WTC11 (cell line): Measurements from ENCODE around the gene TLR7. TPM values are rescaled to one million over a fixed set of nuclear protein-coding genes. Genes with fewer than 3 reads are reported as not detected.

Experiments
- ATAC-seq: fragments of 200-7000 bp; cut with Tn5 transposase; 2 replicates; pipeline ENCODE4 v1.10.0; 2021; ENCODE audit warnings: mild to moderate bottlenecking, moderate library complexity
- CTCF ChIA-PET: fragments of 300-600 bp; sonication (Branson Sonifier 250); formaldehyde crosslinking; loops from one replicate; lab custom pipeline; 2021; ENCODE audit warnings: antibody characterized with exemption; lab: Charles Lee
- POLR2A ChIA-PET: fragments of 350-600 bp; sonication (Branson Sonifier 250); formaldehyde crosslinking; loops from one replicate; lab custom pipeline; 2021; ENCODE audit warnings: antibody characterized with exemption; lab: Charles Lee
- DNase-seq: peaks from one replicate; pipeline ENCODE4 v3.0.0; 2021; ENCODE audit warnings: low spot score
- H3K27ac Mint-ChIP-seq: 2 replicates; pipeline ENCODE4 v1.8.0; 2021; ENCODE audit warnings: mixed read lengths
- H3K27me3 Mint-ChIP-seq: 2 replicates; pipeline ENCODE4 v1.8.0; 2021; ENCODE audit warnings: low read depth, mild to moderate bottlenecking, moderate library complexity, mixed read lengths
- H3K36me3 Mint-ChIP-seq: 2 replicates; pipeline ENCODE4 v1.8.0; 2021; ENCODE audit warnings: mixed read lengths
- H3K4me1 Mint-ChIP-seq: 2 replicates; pipeline ENCODE4 v1.8.0; 2022; ENCODE audit warnings: mixed read lengths
- H3K4me3 Mint-ChIP-seq: 2 replicates; pipeline ENCODE4 v1.8.0; 2021; ENCODE audit warnings: mild to moderate bottlenecking, moderate library complexity, mixed read lengths
- H3K9me3 Mint-ChIP-seq: 2 replicates; pipeline ENCODE4 v1.8.0; 2021; ENCODE audit warnings: mixed read lengths
- FOXJ3 ChIP-seq: sonication (generic); formaldehyde crosslinking; IDR thresholded peaks from 2 replicates; pipeline ENCODE4 v1.9.0; 2021; ENCODE audit warnings: missing genetic modification reagents, mild to moderate bottlenecking, borderline replicate concordance
- JAZF1 ChIP-seq: fragments of 250-450 bp; sonication (Bioruptor Pico); IDR thresholded peaks from 2 replicates; pipeline ENCODE4 v1.9.0; 2021; ENCODE audit warnings: moderate library complexity, mild to moderate bottlenecking, inconsistent platforms
- NFYB ChIP-seq: sonication (generic); formaldehyde crosslinking; conservative IDR thresholded peaks from 2 replicates; pipeline ENCODE4 v1.8.0; 2022; ENCODE audit warnings: low read depth, missing genetic modification reagents
- NR2C2 ChIP-seq: sonication (generic); formaldehyde crosslinking; IDR thresholded peaks from 2 replicates; pipeline ENCODE4 v1.8.0; 2022; ENCODE audit warnings: mild to moderate bottlenecking, missing genetic modification reagents
- OVOL2 ChIP-seq: fragments of 250-450 bp; sonication (Bioruptor Pico); IDR thresholded peaks from 2 replicates; pipeline ENCODE4 v1.9.0; 2021; ENCODE audit warnings: mild to moderate bottlenecking, borderline replicate concordance
- ZNF423 ChIP-seq: fragments of 250-450 bp; sonication (Bioruptor Pico); IDR thresholded peaks from 2 replicates; pipeline ENCODE4 v2.1.2; 2022; ENCODE audit warnings: mild to moderate bottlenecking, moderate library complexity
- total RNA-seq: library from RNA; stranded (reverse); gene quantifications from 3 replicates; pipeline ENCODE4 v1.2.3, GENCODE V29; 2021
- TF ChIP-seq, protein P1 (sequence below): sonication (generic); formaldehyde crosslinking; IDR thresholded peaks from 2 replicates; pipeline ENCODE4 v1.8.1; 2022; ENCODE audit warnings: low read depth, missing genetic modification reagents, borderline replicate concordance
- TF ChIP-seq, protein P2 (sequence below): sonication (generic); formaldehyde crosslinking; IDR thresholded peaks from 2 replicates; pipeline ENCODE4 v1.8.0; 2022; ENCODE audit warnings: mild to moderate bottlenecking, missing genetic modification reagents
- TF ChIP-seq, protein P3 (sequence below): sonication (generic); formaldehyde crosslinking; IDR thresholded peaks from 2 replicates; pipeline ENCODE4 v1.8.1; 2022; ENCODE audit warnings: missing genetic modification reagents, borderline replicate concordance
- TF ChIP-seq, protein P4 (sequence below): sonication (generic); formaldehyde crosslinking; IDR thresholded peaks from 2 replicates; pipeline ENCODE4 v1.8.1; 2023; ENCODE audit warnings: mild to moderate bottlenecking, moderate library complexity, missing genetic modification reagents
- TF ChIP-seq, protein P5 (sequence below): fragments of 250-450 bp; sonication (Bioruptor Pico); IDR thresholded peaks from 2 replicates; pipeline ENCODE4 v1.8.0; 2021; ENCODE audit warnings: mild to moderate bottlenecking
- TF ChIP-seq, protein P6 (sequence below): sonication (generic); formaldehyde crosslinking; IDR thresholded peaks from 2 replicates; pipeline ENCODE4 v1.8.1; 2023; ENCODE audit warnings: mild to moderate bottlenecking, missing genetic modification reagents, moderate library complexity
- TF ChIP-seq, protein P7 (sequence below): sonication (generic); formaldehyde crosslinking; IDR thresholded peaks from 2 replicates; pipeline ENCODE4 v1.8.1; 2023; ENCODE audit warnings: mild to moderate bottlenecking, missing genetic modification reagents, moderate library complexity
- TF ChIP-seq, protein P8 (sequence below): sonication (generic); formaldehyde crosslinking; IDR thresholded peaks from 2 replicates; pipeline ENCODE4 v1.8.0; 2022; ENCODE audit warnings: mild to moderate bottlenecking, missing genetic modification reagents

The TLR7 gene
- total RNA-seq, 1 experiment from 2014 or later, result not detected

DNA sequence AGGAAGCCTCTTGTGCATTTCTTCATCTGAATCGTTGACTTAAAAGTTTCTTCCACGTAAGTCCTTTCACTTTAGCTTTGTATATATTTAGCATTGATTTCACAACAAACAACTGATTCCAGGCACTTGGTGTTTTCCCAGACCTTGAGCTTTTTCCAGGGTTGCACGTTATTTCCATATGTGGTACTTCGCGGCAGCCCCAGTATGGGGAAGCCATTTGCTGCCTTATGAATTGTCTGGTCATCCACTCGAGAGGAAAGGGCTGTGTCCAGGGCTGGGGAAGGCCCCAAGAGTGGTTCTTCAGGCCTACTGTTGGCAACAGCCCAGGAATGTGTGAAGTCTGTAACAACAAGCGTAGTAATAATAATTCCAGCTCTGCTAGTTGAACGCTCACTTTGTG lies 36.8 kb downstream of the TLR7 start (continued):
- TF ChIP-seq, protein P1, sequence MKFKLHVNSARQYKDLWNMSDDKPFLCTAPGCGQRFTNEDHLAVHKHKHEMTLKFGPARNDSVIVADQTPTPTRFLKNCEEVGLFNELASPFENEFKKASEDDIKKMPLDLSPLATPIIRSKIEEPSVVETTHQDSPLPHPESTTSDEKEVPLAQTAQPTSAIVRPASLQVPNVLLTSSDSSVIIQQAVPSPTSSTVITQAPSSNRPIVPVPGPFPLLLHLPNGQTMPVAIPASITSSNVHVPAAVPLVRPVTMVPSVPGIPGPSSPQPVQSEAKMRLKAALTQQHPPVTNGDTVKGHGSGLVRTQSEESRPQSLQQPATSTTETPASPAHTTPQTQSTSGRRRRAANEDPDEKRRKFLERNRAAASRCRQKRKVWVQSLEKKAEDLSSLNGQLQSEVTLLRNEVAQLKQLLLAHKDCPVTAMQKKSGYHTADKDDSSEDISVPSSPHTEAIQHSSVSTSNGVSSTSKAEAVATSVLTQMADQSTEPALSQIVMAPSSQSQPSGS (CRISPR knock-in tag), result no peak
- TF ChIP-seq JAZF1 (CRISPR knock-in tag), result no peak
- TF ChIP-seq, protein P2, sequence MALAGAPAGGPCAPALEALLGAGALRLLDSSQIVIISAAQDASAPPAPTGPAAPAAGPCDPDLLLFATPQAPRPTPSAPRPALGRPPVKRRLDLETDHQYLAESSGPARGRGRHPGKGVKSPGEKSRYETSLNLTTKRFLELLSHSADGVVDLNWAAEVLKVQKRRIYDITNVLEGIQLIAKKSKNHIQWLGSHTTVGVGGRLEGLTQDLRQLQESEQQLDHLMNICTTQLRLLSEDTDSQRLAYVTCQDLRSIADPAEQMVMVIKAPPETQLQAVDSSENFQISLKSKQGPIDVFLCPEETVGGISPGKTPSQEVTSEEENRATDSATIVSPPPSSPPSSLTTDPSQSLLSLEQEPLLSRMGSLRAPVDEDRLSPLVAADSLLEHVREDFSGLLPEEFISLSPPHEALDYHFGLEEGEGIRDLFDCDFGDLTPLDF, result no peak
- TF ChIP-seq, protein P3, sequence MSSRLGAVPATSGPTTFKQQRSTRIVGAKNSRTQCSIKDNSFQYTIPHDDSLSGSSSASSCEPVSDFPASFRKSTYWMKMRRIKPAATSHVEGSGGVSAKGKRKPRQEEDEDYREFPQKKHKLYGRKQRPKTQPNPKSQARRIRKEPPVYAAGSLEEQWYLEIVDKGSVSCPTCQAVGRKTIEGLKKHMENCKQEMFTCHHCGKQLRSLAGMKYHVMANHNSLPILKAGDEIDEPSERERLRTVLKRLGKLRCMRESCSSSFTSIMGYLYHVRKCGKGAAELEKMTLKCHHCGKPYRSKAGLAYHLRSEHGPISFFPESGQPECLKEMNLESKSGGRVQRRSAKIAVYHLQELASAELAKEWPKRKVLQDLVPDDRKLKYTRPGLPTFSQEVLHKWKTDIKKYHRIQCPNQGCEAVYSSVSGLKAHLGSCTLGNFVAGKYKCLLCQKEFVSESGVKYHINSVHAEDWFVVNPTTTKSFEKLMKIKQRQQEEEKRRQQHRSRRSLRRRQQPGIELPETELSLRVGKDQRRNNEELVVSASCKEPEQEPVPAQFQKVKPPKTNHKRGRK, result no peak

DNA sequence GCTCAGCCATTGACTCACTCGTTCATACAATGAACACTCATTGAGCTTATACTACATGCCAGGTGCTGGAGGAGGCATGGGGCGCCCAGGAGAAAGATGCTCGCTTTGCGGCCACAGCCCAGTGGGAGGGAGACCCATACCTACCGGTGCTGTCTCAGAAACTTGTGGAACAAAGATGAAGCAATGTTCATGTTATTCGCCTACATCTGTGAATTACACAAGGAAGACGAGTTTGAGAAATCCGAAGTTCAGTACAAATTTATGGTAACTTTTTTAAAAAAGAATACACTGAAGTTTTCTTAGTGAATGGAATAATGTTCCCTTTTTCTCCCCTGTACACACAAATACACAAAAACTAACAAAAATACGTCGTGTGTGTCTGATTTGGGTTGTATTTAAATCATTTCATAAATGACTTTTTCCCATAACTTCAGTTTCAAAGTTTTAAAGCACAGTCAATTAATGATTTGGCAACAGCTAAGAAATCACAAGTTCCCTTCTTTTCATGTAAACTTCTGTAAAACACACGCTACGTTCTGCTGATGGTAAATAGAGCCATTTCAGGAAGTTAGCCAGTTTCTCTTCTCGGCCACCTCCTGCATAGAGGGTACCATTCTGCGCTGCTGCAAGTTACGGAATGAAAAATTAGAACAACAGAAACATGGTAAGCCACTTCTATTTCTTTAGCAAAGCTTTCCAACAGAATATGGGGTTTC lies 39.3 kb downstream of the TLR7 start, which contains the start of gene TLR8:
TSS of gene TLR8 (plus strand) at position 575 of the 716 bp plus-strand sequence. CDS start at position 662, 87 bp downstream.
- ChIA-PET POLR2A (no interaction called here), CTCF (no interaction called here)
- no peak for TF ChIP-seq NR2C2
- TF ChIP-seq, protein P1 (CRISPR knock-in tag), result no peak
- TF ChIP-seq, protein P4, sequence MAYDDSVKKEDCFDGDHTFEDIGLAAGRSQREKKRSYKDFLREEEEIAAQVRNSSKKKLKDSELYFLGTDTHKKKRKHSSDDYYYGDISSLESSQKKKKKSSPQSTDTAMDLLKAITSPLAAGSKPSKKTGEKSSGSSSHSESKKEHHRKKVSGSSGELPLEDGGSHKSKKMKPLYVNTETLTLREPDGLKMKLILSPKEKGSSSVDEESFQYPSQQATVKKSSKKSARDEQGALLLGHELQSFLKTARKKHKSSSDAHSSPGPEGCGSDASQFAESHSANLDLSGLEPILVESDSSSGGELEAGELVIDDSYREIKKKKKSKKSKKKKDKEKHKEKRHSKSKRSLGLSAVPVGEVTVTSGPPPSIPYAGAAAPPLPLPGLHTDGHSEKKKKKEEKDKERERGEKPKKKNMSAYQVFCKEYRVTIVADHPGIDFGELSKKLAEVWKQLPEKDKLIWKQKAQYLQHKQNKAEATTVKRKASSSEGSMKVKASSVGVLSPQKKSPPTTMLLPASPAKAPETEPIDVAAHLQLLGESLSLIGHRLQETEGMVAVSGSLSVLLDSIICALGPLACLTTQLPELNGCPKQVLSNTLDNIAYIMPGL (CRISPR knock-in tag), result no peak
- no peak for DNase-seq
- no peaks in the 10 kb centered on the region for H3K36me3 Mint-ChIP-seq
- no peak within 1 kb of the TSS for H3K4me3 Mint-ChIP-seq
- H3K27me3 Mint-ChIP-seq, result no peaks in the 10 kb centered on the region; the same call in 1 of the 2 replicates
- peaks cover 5% of the 10 kb centered on the region; the same call in 1 of the 2 replicates for H3K4me1 Mint-ChIP-seq
- H3K27ac Mint-ChIP-seq, result no peak within 1 kb of the TSS
- H3K9me3 Mint-ChIP-seq, result no peaks in the 10 kb centered on the region
- ATAC-seq, result no peak

DNA sequence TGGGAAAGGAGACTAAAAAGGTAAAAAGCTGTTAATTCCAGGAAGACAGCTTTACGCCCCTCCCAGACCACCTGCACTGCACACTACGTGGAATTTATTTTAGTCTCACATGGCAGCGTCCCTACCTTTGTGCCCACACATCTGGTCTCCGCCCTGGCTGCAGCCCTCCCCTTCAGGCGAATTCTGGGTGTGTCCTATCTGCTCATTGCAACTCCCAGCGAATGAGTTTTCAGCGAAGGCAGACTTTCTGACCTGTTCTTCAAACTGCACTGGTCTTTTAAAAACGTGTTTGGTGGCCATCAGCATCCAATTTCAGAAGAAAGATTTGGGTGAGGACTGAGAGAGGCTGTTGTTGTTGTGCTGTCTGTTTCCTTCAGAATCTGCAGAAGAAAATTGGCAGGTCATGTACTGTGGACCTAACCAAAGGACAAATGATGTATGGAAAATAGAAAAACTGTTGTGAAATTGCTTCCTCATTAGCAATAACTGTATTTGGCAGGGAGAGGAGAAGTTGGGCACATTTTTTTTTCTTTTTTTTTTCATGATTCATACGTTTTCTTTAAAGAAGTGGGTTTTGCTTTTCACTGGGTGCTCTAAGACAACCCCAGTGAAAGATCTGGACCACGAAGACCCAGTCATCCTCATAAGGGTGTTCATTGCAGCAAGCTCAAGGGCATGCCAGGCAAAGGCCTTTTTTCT lies 43.7 kb downstream of the TLR7 start:
- TF ChIP-seq OVOL2 (CRISPR knock-in tag) (no peak), FOXJ3 (CRISPR knock-in tag) (no peak), NFYB (CRISPR knock-in tag) (no peak), ZNF423 (CRISPR knock-in tag) (no peak)
- TF ChIP-seq, protein P5, sequence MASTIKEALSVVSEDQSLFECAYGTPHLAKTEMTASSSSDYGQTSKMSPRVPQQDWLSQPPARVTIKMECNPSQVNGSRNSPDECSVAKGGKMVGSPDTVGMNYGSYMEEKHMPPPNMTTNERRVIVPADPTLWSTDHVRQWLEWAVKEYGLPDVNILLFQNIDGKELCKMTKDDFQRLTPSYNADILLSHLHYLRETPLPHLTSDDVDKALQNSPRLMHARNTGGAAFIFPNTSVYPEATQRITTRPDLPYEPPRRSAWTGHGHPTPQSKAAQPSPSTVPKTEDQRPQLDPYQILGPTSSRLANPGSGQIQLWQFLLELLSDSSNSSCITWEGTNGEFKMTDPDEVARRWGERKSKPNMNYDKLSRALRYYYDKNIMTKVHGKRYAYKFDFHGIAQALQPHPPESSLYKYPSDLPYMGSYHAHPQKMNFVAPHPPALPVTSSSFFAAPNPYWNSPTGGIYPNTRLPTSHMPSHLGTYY (CRISPR knock-in tag), result no peak
- TF ChIP-seq, protein P6, sequence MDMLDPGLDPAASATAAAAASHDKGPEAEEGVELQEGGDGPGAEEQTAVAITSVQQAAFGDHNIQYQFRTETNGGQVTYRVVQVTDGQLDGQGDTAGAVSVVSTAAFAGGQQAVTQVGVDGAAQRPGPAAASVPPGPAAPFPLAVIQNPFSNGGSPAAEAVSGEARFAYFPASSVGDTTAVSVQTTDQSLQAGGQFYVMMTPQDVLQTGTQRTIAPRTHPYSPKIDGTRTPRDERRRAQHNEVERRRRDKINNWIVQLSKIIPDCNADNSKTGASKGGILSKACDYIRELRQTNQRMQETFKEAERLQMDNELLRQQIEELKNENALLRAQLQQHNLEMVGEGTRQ (CRISPR knock-in tag), result no peak
- TF ChIP-seq, protein P7, sequence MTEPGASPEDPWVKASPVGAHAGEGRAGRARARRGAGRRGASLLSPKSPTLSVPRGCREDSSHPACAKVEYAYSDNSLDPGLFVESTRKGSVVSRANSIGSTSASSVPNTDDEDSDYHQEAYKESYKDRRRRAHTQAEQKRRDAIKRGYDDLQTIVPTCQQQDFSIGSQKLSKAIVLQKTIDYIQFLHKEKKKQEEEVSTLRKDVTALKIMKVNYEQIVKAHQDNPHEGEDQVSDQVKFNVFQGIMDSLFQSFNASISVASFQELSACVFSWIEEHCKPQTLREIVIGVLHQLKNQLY (CRISPR knock-in tag), result no peak
- TF ChIP-seq, protein P1 (CRISPR knock-in tag), result no peak
- TF ChIP-seq, protein P8, sequence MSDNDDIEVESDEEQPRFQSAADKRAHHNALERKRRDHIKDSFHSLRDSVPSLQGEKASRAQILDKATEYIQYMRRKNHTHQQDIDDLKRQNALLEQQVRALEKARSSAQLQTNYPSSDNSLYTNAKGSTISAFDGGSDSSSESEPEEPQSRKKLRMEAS (CRISPR knock-in tag), result no peak
- DNase-seq (no peak), ATAC-seq (peak; percentile 46; the same call in 1 of the 2 replicates)
- ChIA-PET POLR2A (no interaction called here), CTCF (no interaction called here)
- H3K4me1 Mint-ChIP-seq, result peaks cover 11% of the 10 kb centered on the region
- H3K27ac Mint-ChIP-seq, result no peak overlapping the region
- no peak overlapping the region for H3K4me3 Mint-ChIP-seq
- no peaks in the 10 kb centered on the region for H3K36me3 Mint-ChIP-seq
- no peaks in the 10 kb centered on the region for H3K9me3 Mint-ChIP-seq
- H3K27me3 Mint-ChIP-seq, result no peaks in the 10 kb centered on the region
